ENCODE results near the gene SAP25.

SAP25 gene

GRCh38 chr7:100607111-100607510, 33.4 kb upstream of the SAP25 start:
- Histone ChIP-seq H3K27ac (ENCODE audit: insufficient read depth, low read length, poor library complexity, severe bottlenecking) (no peak overlapping the region), H3K4me3 (ENCODE audit: insufficient read depth, low read depth, low read length, poor library complexity, severe bottlenecking) (no peak overlapping the region), H3K27me3 (replicated peaks; ENCODE audit: control insufficient read depth, insufficient read depth, low read length, poor library complexity, severe bottlenecking) (no peaks in the 10 kb centered on the region), H3K4me1 (ENCODE audit: control insufficient read depth, insufficient read depth, low read length, poor library complexity, severe bottlenecking) (peaks cover 13% of the 10 kb centered on the region), H3K36me3 (ENCODE audit: control insufficient read depth, insufficient read depth, low read length) (no peaks in the 10 kb centered on the region), H3K9me3 (ENCODE audit: control insufficient read depth, low read length) (no peaks in the 10 kb centered on the region)
- no peak for DNase-seq

- H3K27me3 ChIP-seq (replicated peaks; ENCODE audit: control insufficient read depth, insufficient read depth, low read length, poor library complexity, severe bottlenecking), result no peaks in the 10 kb centered on the region
- no peak for DNase-seq
- no peak overlapping the region for H3K4me3 ChIP-seq (ENCODE audit: insufficient read depth, low read depth, low read length, poor library complexity, severe bottlenecking)
- H3K27ac ChIP-seq (ENCODE audit: insufficient read depth, low read length, poor library complexity, severe bottlenecking), result no peak overlapping the region
- H3K4me1 ChIP-seq (ENCODE audit: control insufficient read depth, insufficient read depth, low read length, poor library complexity, severe bottlenecking), result peaks cover 10% of the 10 kb centered on the region
- no peaks in the 10 kb centered on the region for H3K9me3 ChIP-seq (ENCODE audit: control insufficient read depth, low read length)
- H3K36me3 ChIP-seq (ENCODE audit: control insufficient read depth, insufficient read depth, low read length), result no peaks in the 10 kb centered on the region
Observed at GRCh38 chr7:100606313-100606712, 32.6 kb upstream of the SAP25 start.

GRCh38 chr7:100604976-100605911, 31.5 kb upstream of the SAP25 start:
- H3K36me3 ChIP-seq (ENCODE audit: control insufficient read depth, insufficient read depth, low read length), result no peaks in the 10 kb centered on the region
- H3K9me3 ChIP-seq (ENCODE audit: control insufficient read depth, low read length), result no peaks in the 10 kb centered on the region
- H3K27me3 ChIP-seq (replicated peaks; ENCODE audit: control insufficient read depth, insufficient read depth, low read length, poor library complexity, severe bottlenecking), result no peaks in the 10 kb centered on the region
- peak overlapping the region; percentile 41 for H3K27ac ChIP-seq (ENCODE audit: insufficient read depth, low read length, poor library complexity, severe bottlenecking)
- no peak for DNase-seq
- H3K4me3 ChIP-seq (ENCODE audit: insufficient read depth, low read depth, low read length, poor library complexity, severe bottlenecking), result peak overlapping the region; percentile 56
- H3K4me1 ChIP-seq (ENCODE audit: control insufficient read depth, insufficient read depth, low read length, poor library complexity, severe bottlenecking), result peaks cover 10% of the 10 kb centered on the region

- peaks cover 10% of the 10 kb centered on the region for H3K4me1 ChIP-seq (ENCODE audit: control insufficient read depth, insufficient read depth, low read length, poor library complexity, severe bottlenecking)
Observed at GRCh38 chr7:100604028-100604975, 30.6 kb upstream of the SAP25 start.

GRCh38 chr7:100603726-100604027, 30.0 kb upstream of the SAP25 start:
- peak overlapping the region; percentile 56 for H3K4me3 ChIP-seq (ENCODE audit: insufficient read depth, low read depth, low read length, poor library complexity, severe bottlenecking)
- H3K27ac ChIP-seq (ENCODE audit: insufficient read depth, low read length, poor library complexity, severe bottlenecking), result peak overlapping the region; percentile 75
- H3K27me3 ChIP-seq (replicated peaks; ENCODE audit: control insufficient read depth, insufficient read depth, low read length, poor library complexity, severe bottlenecking), result no peaks in the 10 kb centered on the region
- peaks cover 10% of the 10 kb centered on the region for H3K4me1 ChIP-seq (ENCODE audit: control insufficient read depth, insufficient read depth, low read length, poor library complexity, severe bottlenecking)
- no peak for DNase-seq
- no peaks in the 10 kb centered on the region for H3K9me3 ChIP-seq (ENCODE audit: control insufficient read depth, low read length)
- H3K36me3 ChIP-seq (ENCODE audit: control insufficient read depth, insufficient read depth, low read length), result no peaks in the 10 kb centered on the region

More at GRCh38 chr7:100604028-100604975, 30.6 kb upstream of the SAP25 start:
- Histone ChIP-seq H3K27ac (ENCODE audit: insufficient read depth, low read length, poor library complexity, severe bottlenecking) (peak overlapping the region; percentile 75), H3K27me3 (replicated peaks; ENCODE audit: control insufficient read depth, insufficient read depth, low read length, poor library complexity, severe bottlenecking) (no peaks in the 10 kb centered on the region), H3K36me3 (ENCODE audit: control insufficient read depth, insufficient read depth, low read length) (no peaks in the 10 kb centered on the region), H3K4me3 (ENCODE audit: insufficient read depth, low read depth, low read length, poor library complexity, severe bottlenecking) (peak overlapping the region; percentile 56), H3K9me3 (ENCODE audit: control insufficient read depth, low read length) (no peaks in the 10 kb centered on the region)
- DNase-seq, result peak; percentile 72 to 86 (median 76)

- no peak for DNase-seq
- Histone ChIP-seq H3K4me3 (ENCODE audit: insufficient read depth, low read depth, low read length, poor library complexity, severe bottlenecking) (no peak overlapping the region), H3K27ac (ENCODE audit: insufficient read depth, low read length, poor library complexity, severe bottlenecking) (no peak overlapping the region), H3K36me3 (ENCODE audit: control insufficient read depth, insufficient read depth, low read length) (no peaks in the 10 kb centered on the region), H3K9me3 (ENCODE audit: control insufficient read depth, low read length) (no peaks in the 10 kb centered on the region), H3K4me1 (ENCODE audit: control insufficient read depth, insufficient read depth, low read length, poor library complexity, severe bottlenecking) (peaks cover 10% of the 10 kb centered on the region), H3K27me3 (replicated peaks; ENCODE audit: control insufficient read depth, insufficient read depth, low read length, poor library complexity, severe bottlenecking) (no peaks in the 10 kb centered on the region)
Observed at GRCh38 chr7:100602889-100603725, 29.4 kb upstream of the SAP25 start.

- Histone ChIP-seq H3K9me3 (ENCODE audit: control insufficient read depth, low read length) (no peaks in the 10 kb centered on the region), H3K27ac (ENCODE audit: insufficient read depth, low read length, poor library complexity, severe bottlenecking) (no peak overlapping the region), H3K27me3 (replicated peaks; ENCODE audit: control insufficient read depth, insufficient read depth, low read length, poor library complexity, severe bottlenecking) (no peaks in the 10 kb centered on the region), H3K4me1 (ENCODE audit: control insufficient read depth, insufficient read depth, low read length, poor library complexity, severe bottlenecking) (peaks cover 7% of the 10 kb centered on the region), H3K36me3 (ENCODE audit: control insufficient read depth, insufficient read depth, low read length) (no peaks in the 10 kb centered on the region), H3K4me3 (ENCODE audit: insufficient read depth, low read depth, low read length, poor library complexity, severe bottlenecking) (no peak overlapping the region)
- DNase-seq, result no peak
Observed at GRCh38 chr7:100600730-100601038, 27.0 kb upstream of the SAP25 start.

GRCh38 chr7:100599911-100600729, 26.4 kb upstream of the SAP25 start:
- Histone ChIP-seq H3K4me3 (ENCODE audit: insufficient read depth, low read depth, low read length, poor library complexity, severe bottlenecking) (no peak overlapping the region), H3K27me3 (replicated peaks; ENCODE audit: control insufficient read depth, insufficient read depth, low read length, poor library complexity, severe bottlenecking) (no peaks in the 10 kb centered on the region), H3K4me1 (ENCODE audit: control insufficient read depth, insufficient read depth, low read length, poor library complexity, severe bottlenecking) (peaks cover 6% of the 10 kb centered on the region), H3K9me3 (ENCODE audit: control insufficient read depth, low read length) (no peaks in the 10 kb centered on the region), H3K36me3 (ENCODE audit: control insufficient read depth, insufficient read depth, low read length) (no peaks in the 10 kb centered on the region), H3K27ac (ENCODE audit: insufficient read depth, low read length, poor library complexity, severe bottlenecking) (no peak overlapping the region)
- no peak for DNase-seq

GRCh38 chr7:100598425-100598824, 24.7 kb upstream of the SAP25 start:
- no peaks in the 10 kb centered on the region for H3K36me3 ChIP-seq (ENCODE audit: control insufficient read depth, insufficient read depth, low read length)
- no peak overlapping the region for H3K4me3 ChIP-seq (ENCODE audit: insufficient read depth, low read depth, low read length, poor library complexity, severe bottlenecking)
- H3K27me3 ChIP-seq (replicated peaks; ENCODE audit: control insufficient read depth, insufficient read depth, low read length, poor library complexity, severe bottlenecking), result no peaks in the 10 kb centered on the region
- no peak overlapping the region for H3K27ac ChIP-seq (ENCODE audit: insufficient read depth, low read length, poor library complexity, severe bottlenecking)
- no peak for DNase-seq
- no peaks in the 10 kb centered on the region for H3K9me3 ChIP-seq (ENCODE audit: control insufficient read depth, low read length)
- H3K4me1 ChIP-seq (ENCODE audit: control insufficient read depth, insufficient read depth, low read length, poor library complexity, severe bottlenecking), result no peaks in the 10 kb centered on the region

Data from effector memory CD4-positive, alpha-beta T cell (primary cell).